Stomach (tissue), 4 donors: Measurements from ENCODE around the gene PSMB7.

Source experiments
- CTCF ChIP-seq, 7 experiments: fragments of 450-650 bp in 4 of 7; fragments of 200-600 bp in 3 of 7; sonication (generic) in 3 of 7; IDR thresholded peaks; one replicate each; pipeline ENCODE4 v1.5.1; 2016 to 2019; ENCODE audit warnings: antibody characterized with exemption in 7 of 7, control low read depth in 2 of 7, mild to moderate bottlenecking in 1 of 7
- POLR2A ChIP-seq, 4 donors: fragments of 450-650 bp; IDR thresholded peaks; one replicate each; pipeline ENCODE4 v1.6.1; 2016; ENCODE audit warnings: antibody characterized with exemption in 4 of 4, control low read depth in 2 of 4, mild to moderate bottlenecking in 1 of 4, moderate library complexity in 1 of 4

- TF ChIP-seq CTCF (IDR thresholded peaks at IDR 0.05) (no peak), POLR2A (IDR thresholded peaks at IDR 0.05) (no peak)
These were observed 107.7 kb downstream of the PSMB7 start for GRCh38 chr9:124307379-124308030.
